Nephron progenitor cell (in vitro differentiated cells): ENCODE measurements around the gene CKB.

Experiments used
- DNase-seq: peaks from one replicate; pipeline ENCODE4 v3.0.0; 2021
- H3K27ac Mint-ChIP-seq: 2 replicates; pipeline ENCODE4 v1.8.0; 2021; ENCODE audit warnings: mild to moderate bottlenecking, moderate library complexity, mixed read lengths
- H3K27me3 Mint-ChIP-seq: 2 replicates; pipeline ENCODE4 v1.8.0; 2021; ENCODE audit warnings: mild to moderate bottlenecking, low read depth, mixed read lengths; ENCODE audit not compliant: poor library complexity
- H3K36me3 Mint-ChIP-seq: 2 replicates; pipeline ENCODE4 v1.8.0; 2021; ENCODE audit warnings: low read depth, mixed read lengths
- H3K4me1 Mint-ChIP-seq: 2 replicates; pipeline ENCODE4 v1.8.0; 2021; ENCODE audit warnings: mixed read lengths
- H3K4me3 Mint-ChIP-seq: 2 replicates; pipeline ENCODE4 v1.8.0; 2021; ENCODE audit warnings: mild to moderate bottlenecking, moderate library complexity, mixed read lengths
- H3K9me3 Mint-ChIP-seq: 2 replicates; pipeline ENCODE4 v1.8.0; 2021; ENCODE audit warnings: mild to moderate bottlenecking, moderate library complexity, mixed read lengths
- TF ChIP-seq, protein P1 (sequence below): fragments of 200-600 bp; sonication (generic); IDR thresholded peaks from 2 replicates; pipeline ENCODE4 v1.5.0; 2021; ENCODE audit warnings: antibody characterized with exemption

The CKB gene

DNA sequence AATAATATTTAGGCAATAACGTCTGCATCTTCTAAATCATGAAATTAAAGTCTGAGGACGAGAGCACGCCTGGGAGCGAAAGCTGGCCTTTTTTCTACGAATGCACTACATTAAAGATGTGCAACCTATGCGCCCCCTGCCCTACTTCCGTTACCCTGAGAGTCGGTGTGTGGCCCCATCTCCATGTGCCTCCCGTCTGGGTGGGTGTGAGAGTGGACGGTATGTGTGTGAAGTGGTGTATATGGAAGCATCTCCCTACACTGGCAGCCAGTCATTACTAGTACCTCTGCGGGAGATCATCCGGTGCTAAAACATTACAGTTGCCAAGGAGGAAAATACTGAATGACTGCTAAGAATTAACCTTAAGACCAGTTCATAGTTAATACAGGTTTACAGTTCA, 19.3 kb downstream of the CKB start:
- Mint-ChIP-seq H3K27me3 (no peaks in the 10 kb centered on the region), H3K27ac (peak overlapping the region; percentile 26), H3K4me3 (no peak overlapping the region), H3K9me3 (no peaks in the 10 kb centered on the region), H3K36me3 (peaks cover 52% of the 10 kb centered on the region), H3K4me1 (peaks cover 11% of the 10 kb centered on the region)
- TF ChIP-seq, protein P1, sequence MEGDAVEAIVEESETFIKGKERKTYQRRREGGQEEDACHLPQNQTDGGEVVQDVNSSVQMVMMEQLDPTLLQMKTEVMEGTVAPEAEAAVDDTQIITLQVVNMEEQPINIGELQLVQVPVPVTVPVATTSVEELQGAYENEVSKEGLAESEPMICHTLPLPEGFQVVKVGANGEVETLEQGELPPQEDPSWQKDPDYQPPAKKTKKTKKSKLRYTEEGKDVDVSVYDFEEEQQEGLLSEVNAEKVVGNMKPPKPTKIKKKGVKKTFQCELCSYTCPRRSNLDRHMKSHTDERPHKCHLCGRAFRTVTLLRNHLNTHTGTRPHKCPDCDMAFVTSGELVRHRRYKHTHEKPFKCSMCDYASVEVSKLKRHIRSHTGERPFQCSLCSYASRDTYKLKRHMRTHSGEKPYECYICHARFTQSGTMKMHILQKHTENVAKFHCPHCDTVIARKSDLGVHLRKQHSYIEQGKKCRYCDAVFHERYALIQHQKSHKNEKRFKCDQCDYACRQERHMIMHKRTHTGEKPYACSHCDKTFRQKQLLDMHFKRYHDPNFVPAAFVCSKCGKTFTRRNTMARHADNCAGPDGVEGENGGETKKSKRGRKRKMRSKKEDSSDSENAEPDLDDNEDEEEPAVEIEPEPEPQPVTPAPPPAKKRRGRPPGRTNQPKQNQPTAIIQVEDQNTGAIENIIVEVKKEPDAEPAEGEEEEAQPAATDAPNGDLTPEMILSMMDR, result no peak
- no peak for DNase-seq

- Mint-ChIP-seq H3K27ac (no peak overlapping the region), H3K27me3 (no peaks in the 10 kb centered on the region), H3K9me3 (no peaks in the 10 kb centered on the region), H3K4me3 (no peak overlapping the region), H3K36me3 (peaks cover 52% of the 10 kb centered on the region), H3K4me1 (peaks cover 11% of the 10 kb centered on the region)
- TF ChIP-seq, protein P1, result no peak
- no peak for DNase-seq
Measured at GRCh38 chr14:103502877-103503276, 19.8 kb downstream of the CKB start.

DNA sequence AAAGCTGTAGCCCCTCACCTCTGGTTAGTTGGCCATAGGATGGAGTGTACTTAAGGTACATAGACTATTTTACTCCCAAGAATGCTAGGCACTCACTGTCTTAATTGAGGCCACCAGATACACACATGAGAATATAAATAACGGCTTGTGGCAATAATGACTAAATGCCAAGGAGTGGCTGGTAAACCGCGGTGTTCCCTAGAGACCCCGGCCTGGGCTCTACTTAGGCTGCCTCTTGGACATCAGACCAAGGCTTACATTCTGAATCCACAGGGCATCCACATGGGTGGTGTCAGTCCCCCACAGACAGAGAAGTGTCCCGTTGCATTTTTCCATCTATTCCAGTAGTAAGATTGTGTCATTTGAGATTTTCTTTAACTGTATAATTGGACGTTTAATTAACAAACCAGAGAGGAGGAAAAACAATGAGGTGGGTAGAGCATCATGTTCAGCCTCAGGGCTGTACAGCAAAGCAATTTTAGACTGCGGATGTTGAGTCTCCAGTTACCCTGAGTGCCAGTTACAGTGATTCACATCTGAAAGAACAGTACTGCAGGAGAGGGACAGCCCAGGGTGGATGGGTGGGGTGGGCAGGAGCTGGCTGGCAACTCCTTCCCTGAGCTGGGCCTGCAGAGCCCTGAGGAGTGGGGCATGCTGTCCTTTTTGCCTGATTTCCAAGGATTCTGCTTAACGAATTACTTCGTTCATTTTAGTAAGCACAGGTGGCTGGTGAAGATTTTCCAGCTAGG, 20.5 kb downstream of the CKB start:
- TF ChIP-seq, protein P1, result no peak
- Mint-ChIP-seq H3K4me1 (peaks cover 11% of the 10 kb centered on the region), H3K4me3 (no peak overlapping the region), H3K27ac (no peak overlapping the region), H3K27me3 (no peaks in the 10 kb centered on the region), H3K36me3 (peaks cover 45% of the 10 kb centered on the region), H3K9me3 (no peaks in the 10 kb centered on the region)
- DNase-seq, result no peak

DNA sequence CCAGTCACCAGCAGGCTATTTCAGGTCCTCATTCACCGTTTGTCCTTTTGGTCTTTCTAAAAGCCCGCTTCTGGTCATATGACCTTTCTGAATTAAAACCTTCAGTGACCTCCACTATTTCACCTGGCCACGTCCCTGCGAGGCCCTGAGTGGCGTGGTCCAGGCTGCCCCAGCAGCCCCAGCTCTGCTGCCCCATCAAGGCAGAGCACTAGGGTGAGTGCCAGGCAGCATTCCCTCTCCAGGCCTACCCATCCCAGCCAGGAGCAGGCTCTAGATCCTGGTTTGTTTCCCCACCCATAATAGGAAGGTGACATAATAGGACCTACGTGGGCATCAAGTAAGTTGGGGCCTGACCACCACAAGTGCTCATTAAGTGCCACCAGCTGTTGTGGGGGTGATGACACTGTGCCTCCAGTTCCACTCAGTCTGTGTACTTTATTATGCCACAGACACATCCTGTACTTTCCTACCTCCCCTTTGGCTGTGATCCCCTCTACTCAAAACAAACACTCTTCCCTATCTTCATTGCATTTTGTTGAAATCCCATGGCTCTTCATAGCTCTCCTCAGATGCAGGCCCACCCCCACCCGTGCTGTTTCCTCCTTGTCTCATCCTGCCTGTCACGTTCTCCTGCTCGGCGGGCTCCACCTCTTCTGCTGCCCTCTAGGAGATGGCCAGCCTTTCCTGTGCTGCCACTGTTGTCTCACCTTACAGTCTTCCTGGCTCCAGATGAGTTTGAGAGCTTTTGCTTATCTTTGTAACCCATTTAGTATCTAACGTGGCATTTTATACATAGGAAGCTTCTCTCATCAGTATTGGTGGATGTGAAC, 21.4 kb downstream of the CKB start:
- DNase-seq, result no peak
- no peak overlapping the region for H3K27ac Mint-ChIP-seq
- H3K27me3 Mint-ChIP-seq, result no peaks in the 10 kb centered on the region
- H3K4me1 Mint-ChIP-seq, result peaks cover 11% of the 10 kb centered on the region
- peaks cover 45% of the 10 kb centered on the region for H3K36me3 Mint-ChIP-seq
- TF ChIP-seq, protein P1, result no peak
- no peaks in the 10 kb centered on the region for H3K9me3 Mint-ChIP-seq
- H3K4me3 Mint-ChIP-seq, result no peak overlapping the region

GRCh38 chr14:103500148-103500990, 22.3 kb downstream of the CKB start:
- Mint-ChIP-seq H3K9me3 (no peaks in the 10 kb centered on the region), H3K4me1 (peaks cover 11% of the 10 kb centered on the region), H3K4me3 (no peak overlapping the region), H3K27me3 (no peaks in the 10 kb centered on the region), H3K36me3 (peaks cover 50% of the 10 kb centered on the region), H3K27ac (no peak overlapping the region)
- TF ChIP-seq, protein P1, result peak; percentile 96
- DNase-seq, result peak; percentile 92
